HepG2 (cell line): Measurements from ENCODE around the gene RABGGTA. TPM values are rescaled to one million over a fixed set of nuclear protein-coding genes. Genes with fewer than 3 reads are reported as not detected.
A peak's percentile ranks its signal among the peaks of the same experiment; 100 is the strongest.

Source experiments
- ARNTL ChIP-seq: sonication (generic); formaldehyde crosslinking; IDR thresholded peaks from 2 replicates; pipeline ENCODE4 v1.4.0; 2020; ENCODE audit warnings: mild to moderate bottlenecking, missing genetic modification reagents
- ASH2L ChIP-seq: fragments of 300-600, 200-600 bp; sonication (generic); IDR thresholded peaks from 2 replicates; pipeline ENCODE4 v1.7.0; 2017; ENCODE audit warnings: low read depth, mild to moderate bottlenecking, moderate library complexity, mixed read lengths, low read length; ENCODE audit not compliant: insufficient read length
- DPF2 ChIP-seq: sonication (generic); formaldehyde crosslinking; IDR thresholded peaks from 2 replicates; pipeline ENCODE4 v1.4.0; 2020; ENCODE audit warnings: mild to moderate bottlenecking, low read depth, missing genetic modification reagents, borderline replicate concordance
- ELF1 ChIP-seq: sonication (generic); formaldehyde crosslinking; IDR thresholded peaks from 2 replicates; pipeline ENCODE4 v1.4.0; 2020; ENCODE audit warnings: missing genetic modification reagents
- MEF2D ChIP-seq: sonication (generic); formaldehyde crosslinking; IDR thresholded peaks from 2 replicates; pipeline ENCODE4 v1.5.1; 2020; ENCODE audit warnings: mild to moderate bottlenecking, missing genetic modification reagents
- MZF1 ChIP-seq: sonication (generic); formaldehyde crosslinking; IDR thresholded peaks from 2 replicates; pipeline ENCODE4 v1.8.1; 2023; ENCODE audit warnings: mild to moderate bottlenecking, missing genetic modification reagents, borderline replicate concordance
- THAP11 ChIP-seq: IDR thresholded peaks from 2 replicates; pipeline ENCODE4 v1.6.1; 2016; ENCODE audit warnings: missing biosample characterization, missing genetic modification reagents
- ZNF253 ChIP-seq: sonication (generic); formaldehyde crosslinking; IDR thresholded peaks from 2 replicates; pipeline ENCODE4 v1.8.0; 2022; ENCODE audit warnings: mild to moderate bottlenecking, missing genetic modification reagents, borderline replicate concordance
- ZNF607 ChIP-seq: sonication (generic); formaldehyde crosslinking; IDR thresholded peaks from 2 replicates; pipeline ENCODE4 v1.5.1; 2020; ENCODE audit warnings: missing genetic modification reagents, mild to moderate bottlenecking, borderline replicate concordance
- ZNF709 ChIP-seq: sonication (generic); formaldehyde crosslinking; IDR thresholded peaks from 2 replicates; pipeline ENCODE4 v1.5.0; 2020; ENCODE audit warnings: mild to moderate bottlenecking, missing genetic modification reagents
- ZNF839 ChIP-seq: sonication (generic); formaldehyde crosslinking; IDR thresholded peaks from 2 replicates; pipeline ENCODE4 v1.4.0; 2020; ENCODE audit warnings: missing genetic modification reagents, mild to moderate bottlenecking, borderline replicate concordance
- polyA plus RNA-seq, 8 experiments: library from polyadenylated mRNA; depleted of rRNA in 3 of 8; stranded (reverse) in 7 of 8; unstranded in 1 of 8; fragments of >200 nt; fragmentation: Illumina TruSeq in 4 of 8; extraction: Trizol in 4 of 8; gene quantifications; 2 replicates each; pipeline versions ENCODE4 v1.2.1 to v1.2.3, GENCODE V29; 2011 to 2016; ENCODE audit warnings: low read depth in 4 of 8, missing spikeins in 1 of 8, mixed read lengths in 1 of 8; ENCODE audit not compliant: insufficient read depth in 1 of 8
- total RNA-seq, 5 experiments: library from RNA; depleted of rRNA; stranded (reverse); fragments of >200 nt; fragmentation: Illumina TruSeq; extraction: Trizol; gene quantifications; 2 replicates each; pipeline ENCODE4 v1.2.3, GENCODE V29; 2016; ENCODE audit warnings: low read depth in 1 of 5
- TF ChIP-seq, protein P1 (sequence below): sonication (generic); formaldehyde crosslinking; IDR thresholded peaks from 2 replicates; pipeline ENCODE4 v1.5.0; 2020; ENCODE audit warnings: missing genetic modification reagents
- TF ChIP-seq, protein P2 (sequence below), 2 experiments: sonication (generic) in 1 of 2; formaldehyde crosslinking in 1 of 2; IDR thresholded peaks; 2 replicates each; pipeline versions ENCODE4 v1.4.0 to v1.6.1; 2016 to 2020; ENCODE audit warnings: borderline replicate concordance in 1 of 2, low read depth in 1 of 2, mild to moderate bottlenecking in 1 of 2, missing genetic modification reagents in 1 of 2
- TF ChIP-seq, protein P3 (sequence below): conservative IDR thresholded peaks from 2 replicates; pipeline ENCODE4 v1.6.1; 2018; ENCODE audit warnings: missing genetic modification reagents
- TF ChIP-seq, protein P4 (sequence below): sonication (generic); formaldehyde crosslinking; IDR thresholded peaks from 2 replicates; pipeline ENCODE4 v1.4.0; 2020; ENCODE audit warnings: mild to moderate bottlenecking, missing genetic modification reagents
- TF ChIP-seq, protein P5 (sequence below): sonication (generic); formaldehyde crosslinking; IDR thresholded peaks from 2 replicates; pipeline ENCODE4 v1.5.0; 2020; ENCODE audit warnings: missing genetic modification reagents
- TF ChIP-seq, protein P6 (sequence below): sonication (generic); formaldehyde crosslinking; IDR thresholded peaks from 2 replicates; pipeline ENCODE4 v1.8.0; 2022; ENCODE audit warnings: mild to moderate bottlenecking, missing genetic modification reagents, moderate library complexity

RABGGTA gene
- total and polyA plus RNA-seq, 2 of the 13 experiments (the other 11 are each of a cell fraction or from before 2014, with no cell fraction given): 57.9 to 90.8 TPM

DNA sequence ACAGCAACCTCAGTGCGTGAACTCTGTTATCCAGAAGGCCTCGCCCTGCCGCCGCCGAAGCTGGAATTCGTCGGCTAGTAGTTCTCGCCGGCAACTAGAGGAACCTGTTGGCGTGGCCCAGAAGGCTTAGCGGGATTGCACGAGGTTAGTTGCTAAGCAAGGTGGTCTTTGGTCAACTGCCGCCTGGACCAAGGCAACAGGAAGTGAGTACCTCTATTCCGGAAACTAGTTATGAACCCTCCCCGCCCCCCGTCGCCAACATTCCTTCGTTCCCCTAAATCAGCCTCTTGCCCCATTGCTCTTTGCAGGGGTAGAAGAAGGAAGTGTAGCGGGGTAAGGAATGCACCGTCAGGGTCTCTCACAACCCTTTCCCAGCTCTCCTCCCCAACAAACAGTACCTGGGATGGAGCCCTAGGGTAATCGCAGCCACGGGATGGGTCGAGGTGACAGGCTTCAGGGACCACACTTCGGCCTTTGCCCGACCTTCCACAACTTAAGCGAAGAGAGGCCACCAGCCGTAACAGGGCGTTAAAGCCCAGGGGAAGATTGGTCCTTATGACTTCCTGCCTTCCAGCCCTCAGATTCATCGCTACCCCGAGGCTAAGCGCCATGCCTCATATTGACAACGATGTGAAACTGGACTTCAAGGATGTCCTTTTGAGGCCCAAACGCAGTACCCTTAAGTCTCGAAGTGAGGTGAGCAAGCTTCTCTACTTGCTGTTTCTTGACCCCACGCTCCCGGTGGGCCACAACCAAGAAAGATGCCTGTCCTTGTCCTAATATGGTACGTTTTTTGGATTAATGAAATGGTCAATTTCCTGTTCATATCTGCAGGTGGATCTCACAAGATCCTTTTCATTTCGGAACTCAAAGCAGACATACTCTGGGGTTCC lies 38.5 kb downstream of the RABGGTA start, which contains the start of gene GMPR2 (continued):
- TF ChIP-seq, protein P1, sequence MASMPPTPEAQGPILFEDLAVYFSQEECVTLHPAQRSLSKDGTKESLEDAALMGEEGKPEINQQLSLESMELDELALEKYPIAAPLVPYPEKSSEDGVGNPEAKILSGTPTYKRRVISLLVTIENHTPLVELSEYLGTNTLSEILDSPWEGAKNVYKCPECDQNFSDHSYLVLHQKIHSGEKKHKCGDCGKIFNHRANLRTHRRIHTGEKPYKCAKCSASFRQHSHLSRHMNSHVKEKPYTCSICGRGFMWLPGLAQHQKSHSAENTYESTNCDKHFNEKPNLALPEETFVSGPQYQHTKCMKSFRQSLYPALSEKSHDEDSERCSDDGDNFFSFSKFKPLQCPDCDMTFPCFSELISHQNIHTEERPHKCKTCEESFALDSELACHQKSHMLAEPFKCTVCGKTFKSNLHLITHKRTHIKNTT (CRISPR knock-in tag): no peak; the same call in 1 of the 2 replicates
- TF ChIP-seq, protein P2, sequence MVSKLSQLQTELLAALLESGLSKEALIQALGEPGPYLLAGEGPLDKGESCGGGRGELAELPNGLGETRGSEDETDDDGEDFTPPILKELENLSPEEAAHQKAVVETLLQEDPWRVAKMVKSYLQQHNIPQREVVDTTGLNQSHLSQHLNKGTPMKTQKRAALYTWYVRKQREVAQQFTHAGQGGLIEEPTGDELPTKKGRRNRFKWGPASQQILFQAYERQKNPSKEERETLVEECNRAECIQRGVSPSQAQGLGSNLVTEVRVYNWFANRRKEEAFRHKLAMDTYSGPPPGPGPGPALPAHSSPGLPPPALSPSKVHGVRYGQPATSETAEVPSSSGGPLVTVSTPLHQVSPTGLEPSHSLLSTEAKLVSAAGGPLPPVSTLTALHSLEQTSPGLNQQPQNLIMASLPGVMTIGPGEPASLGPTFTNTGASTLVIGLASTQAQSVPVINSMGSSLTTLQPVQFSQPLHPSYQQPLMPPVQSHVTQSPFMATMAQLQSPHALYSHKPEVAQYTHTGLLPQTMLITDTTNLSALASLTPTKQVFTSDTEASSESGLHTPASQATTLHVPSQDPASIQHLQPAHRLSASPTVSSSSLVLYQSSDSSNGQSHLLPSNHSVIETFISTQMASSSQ (IDR thresholded peaks at IDR 0.05; ENCODE audit: low read depth): peak; percentile 26; the same call in 1 of the 2 replicates
- TF ChIP-seq, protein P2 (CRISPR knock-in tag; IDR thresholded peaks at IDR 0.05; ENCODE audit: borderline replicate concordance): peak; percentile 45; the same call in 1 of the 2 replicates
- TF ChIP-seq ASH2L (peak; percentile 98), ZNF607 (CRISPR knock-in tag) (peak; percentile 52; the same call in 1 of the 2 replicates), ARNTL (peak; percentile 75), MEF2D (CRISPR knock-in tag) (no peak; the same call in none of the 2 replicates), THAP11 (CRISPR knock-in tag) (peak; percentile 95), ZNF709 (CRISPR knock-in tag) (peak; percentile 69), ELF1 (CRISPR knock-in tag) (peak; percentile 75), DPF2 (CRISPR knock-in tag) (peak; percentile 86; the same call in 1 of the 2 replicates), ZNF253 (CRISPR knock-in tag) (no peak; the same call in 1 of the 2 replicates), MZF1 (peak; percentile 53; the same call in 1 of the 2 replicates), ZNF839 (CRISPR knock-in tag) (no peak; the same call in 1 of the 2 replicates)
- TF ChIP-seq, protein P3, sequence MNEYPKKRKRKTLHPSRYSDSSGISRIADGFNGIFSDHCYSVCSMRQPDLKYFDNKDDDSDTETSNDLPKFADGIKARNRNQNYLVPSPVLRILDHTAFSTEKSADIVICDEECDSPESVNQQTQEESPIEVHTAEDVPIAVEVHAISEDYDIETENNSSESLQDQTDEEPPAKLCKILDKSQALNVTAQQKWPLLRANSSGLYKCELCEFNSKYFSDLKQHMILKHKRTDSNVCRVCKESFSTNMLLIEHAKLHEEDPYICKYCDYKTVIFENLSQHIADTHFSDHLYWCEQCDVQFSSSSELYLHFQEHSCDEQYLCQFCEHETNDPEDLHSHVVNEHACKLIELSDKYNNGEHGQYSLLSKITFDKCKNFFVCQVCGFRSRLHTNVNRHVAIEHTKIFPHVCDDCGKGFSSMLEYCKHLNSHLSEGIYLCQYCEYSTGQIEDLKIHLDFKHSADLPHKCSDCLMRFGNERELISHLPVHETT (CRISPR knock-in tag): no peak; the same call in none of the 2 replicates
- TF ChIP-seq, protein P4, sequence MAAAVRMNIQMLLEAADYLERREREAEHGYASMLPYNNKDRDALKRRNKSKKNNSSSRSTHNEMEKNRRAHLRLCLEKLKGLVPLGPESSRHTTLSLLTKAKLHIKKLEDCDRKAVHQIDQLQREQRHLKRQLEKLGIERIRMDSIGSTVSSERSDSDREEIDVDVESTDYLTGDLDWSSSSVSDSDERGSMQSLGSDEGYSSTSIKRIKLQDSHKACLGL (CRISPR knock-in tag): peak; percentile 44
- TF ChIP-seq, protein P5, sequence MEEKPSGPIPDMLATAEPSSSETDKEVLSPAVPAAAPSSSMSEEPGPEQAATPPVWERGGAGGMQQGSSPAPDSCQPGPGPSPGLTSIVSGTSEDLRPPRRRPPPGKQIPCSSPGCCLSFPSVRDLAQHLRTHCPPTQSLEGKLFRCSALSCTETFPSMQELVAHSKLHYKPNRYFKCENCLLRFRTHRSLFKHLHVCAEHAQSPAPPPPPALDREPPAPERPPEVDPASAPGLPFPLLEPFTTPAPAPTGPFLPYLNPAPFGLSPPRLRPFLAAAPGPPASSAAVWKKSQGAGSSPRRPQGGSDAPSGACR (CRISPR knock-in tag): peak; percentile 99
- TF ChIP-seq, protein P6, sequence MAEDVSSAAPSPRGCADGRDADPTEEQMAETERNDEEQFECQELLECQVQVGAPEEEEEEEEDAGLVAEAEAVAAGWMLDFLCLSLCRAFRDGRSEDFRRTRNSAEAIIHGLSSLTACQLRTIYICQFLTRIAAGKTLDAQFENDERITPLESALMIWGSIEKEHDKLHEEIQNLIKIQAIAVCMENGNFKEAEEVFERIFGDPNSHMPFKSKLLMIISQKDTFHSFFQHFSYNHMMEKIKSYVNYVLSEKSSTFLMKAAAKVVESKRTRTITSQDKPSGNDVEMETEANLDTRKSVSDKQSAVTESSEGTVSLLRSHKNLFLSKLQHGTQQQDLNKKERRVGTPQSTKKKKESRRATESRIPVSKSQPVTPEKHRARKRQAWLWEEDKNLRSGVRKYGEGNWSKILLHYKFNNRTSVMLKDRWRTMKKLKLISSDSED (CRISPR knock-in tag): no peak
